B cell (primary cell): ENCODE results near the gene ANKRD44. TPM values are rescaled to one million over a fixed set of nuclear protein-coding genes. Genes with fewer than 3 reads are reported as not detected.
A peak's percentile ranks its signal among the peaks of the same experiment; 100 is the strongest.

Experiments
- ATAC-seq: fragments of 200-7000 bp; cut with Tn5 transposase; one replicate; pipeline ENCODE4 v1.10.0; 2021; ENCODE audit warnings: low read depth, mild to moderate bottlenecking, moderate number of reproducible peaks, moderate library complexity
- CTCF ChIA-PET: fragments of 350-600 bp; sonication (Branson Sonifier 250); formaldehyde crosslinking; loops from one replicate; lab custom pipeline; 2021; ENCODE audit warnings: antibody characterized with exemption, inconsistent platforms; lab: Charles Lee
- POLR2A ChIA-PET: fragments of 350-600 bp; sonication (Branson Sonifier 250); formaldehyde crosslinking; loops from one replicate; lab custom pipeline; 2021; ENCODE audit warnings: antibody characterized with exemption; lab: Charles Lee
- DNase-seq: peaks from one replicate; pipeline ENCODE4 v3.0.0; 2013
- H2AFZ ChIP-seq: 2 replicates; pipeline ENCODE4 v1.6.1; 2012; ENCODE audit warnings: mild to moderate bottlenecking, low read depth, low read length; ENCODE audit not compliant: insufficient read depth, poor library complexity, severe bottlenecking
- H3K27ac ChIP-seq, 2 donors: 1 replicate in 1 of 2; 2 replicates in 1 of 2; pipeline ENCODE4 v1.5.1; 2012 to 2013; ENCODE audit warnings: low read length in 2 of 2, mild to moderate bottlenecking in 2 of 2, moderate library complexity in 1 of 2
- H3K27me3 ChIP-seq, 4 experiments: fragments of 200-600 bp in 1 of 4; sonication (generic) in 1 of 4; replicated peaks in 1 of 4; 1 replicate in 2 of 4; 2 replicates in 2 of 4; pipeline versions ENCODE4 v1.6.1 to v1.7.0; 2013 to 2016; ENCODE audit warnings: low read length in 3 of 4, mild to moderate bottlenecking in 2 of 4, mixed read lengths in 1 of 4, moderate library complexity in 1 of 4; ENCODE audit not compliant: insufficient read depth in 4 of 4, control insufficient read depth in 3 of 4; ENCODE audit errors: control extremely low read depth in 1 of 4
- H3K36me3 ChIP-seq, 2 experiments: replicated peaks in 1 of 2; 1 replicate in 1 of 2; 2 replicates in 1 of 2; pipeline versions ENCODE4 v1.6.1 to v1.7.1; 2013; ENCODE audit warnings: low read length in 1 of 2; ENCODE audit not compliant: insufficient read depth in 2 of 2, control insufficient read depth in 1 of 2; ENCODE audit errors: control extremely low read depth in 1 of 2, extremely low read depth in 1 of 2
- H3K4me1 ChIP-seq, 2 donors: fragments of 200-600 bp in 1 of 2; sonication (generic) in 1 of 2; 1 replicate in 1 of 2; 2 replicates in 1 of 2; pipeline versions ENCODE4 v1.5.1 to v1.6.1; 2013 to 2017; ENCODE audit warnings: low read length in 2 of 2; ENCODE audit not compliant: control insufficient read depth in 2 of 2, insufficient read depth in 2 of 2
- H3K4me2 ChIP-seq: replicated peaks from 2 replicates; pipeline ENCODE3; 2012; ENCODE audit warnings: mild to moderate bottlenecking, low read depth, low read length; ENCODE audit not compliant: poor library complexity, severe bottlenecking
- H3K4me3 ChIP-seq, 5 experiments: fragments of 200-600 bp in 1 of 5; sonication (generic) in 1 of 5; 1 replicate in 3 of 5; 2 replicates in 2 of 5; pipeline versions ENCODE4 v1.5.1 to v1.7.0; 2011 to 2016; ENCODE audit warnings: low read length in 4 of 5, mild to moderate bottlenecking in 4 of 5, low read depth in 2 of 5, control low read depth in 1 of 5, moderate library complexity in 1 of 5; ENCODE audit not compliant: insufficient read depth in 1 of 5; ENCODE audit errors: control extremely low read depth in 1 of 5, extremely low read depth in 1 of 5
- H3K79me2 ChIP-seq: fragments of 200-600 bp; sonication (generic); one replicate; pipeline ENCODE4 v1.6.0; 2016; ENCODE audit warnings: low read length; ENCODE audit not compliant: control insufficient read depth, insufficient read depth
- H3K9ac ChIP-seq: fragments of 200-600 bp; sonication (generic); 2 replicates; pipeline ENCODE4 v1.6.1; 2017; ENCODE audit warnings: mild to moderate bottlenecking, low read length, moderate library complexity
- H3K9me3 ChIP-seq, 3 donors: one replicate each; pipeline versions ENCODE4 v1.6.1 to v1.7.1; 2013; ENCODE audit warnings: low read length in 2 of 3; ENCODE audit not compliant: control insufficient read depth in 2 of 3, insufficient read depth in 1 of 3; ENCODE audit errors: control extremely low read depth in 1 of 3
- H4K20me1 ChIP-seq: 2 replicates; pipeline ENCODE4 v1.6.0; 2012; ENCODE audit warnings: mild to moderate bottlenecking, low read length; ENCODE audit not compliant: insufficient read depth, control insufficient read depth, poor library complexity, severe bottlenecking
- H3K27ac Mint-ChIP-seq: one replicate; pipeline ENCODE4 v1.8.0; 2021; ENCODE audit warnings: mixed read lengths
- H3K27me3 Mint-ChIP-seq: one replicate; pipeline ENCODE4 v1.8.0; 2021; ENCODE audit warnings: mixed read lengths
- H3K4me1 Mint-ChIP-seq: one replicate; pipeline ENCODE4 v1.8.0; 2021; ENCODE audit warnings: mixed read lengths
- H3K4me3 Mint-ChIP-seq: one replicate; pipeline ENCODE4 v1.8.0; 2021; ENCODE audit warnings: mixed read lengths
- H3K9me3 Mint-ChIP-seq: one replicate; pipeline ENCODE4 v1.8.0; 2022; ENCODE audit warnings: mixed read lengths; ENCODE audit not compliant: insufficient read depth
- EZH2 ChIP-seq: IDR thresholded peaks from 2 replicates; pipeline ENCODE4 v1.6.1; 2012; ENCODE audit warnings: borderline replicate concordance, low read depth, mild to moderate bottlenecking, moderate library complexity, low read length; ENCODE audit not compliant: insufficient read depth, poor library complexity, severe bottlenecking
- WGBS: methylation state at CpG from one replicate; pipeline ENCODE4 v1.1.5; 2013; ENCODE audit warnings: missing lambda C conversion rate; ENCODE audit not compliant: insufficient coverage; 5-methylcytosine and 5-hydroxymethylcytosine counted together
- intact Hi-C: fragments of 100-400 bp; cut with micrococcal nuclease; formaldehyde crosslinking; loops from one replicate; pipeline ENCODE4 v1.10.0; 2022
- polyA plus RNA-seq: library from polyadenylated mRNA; depleted of rRNA; stranded (reverse); fragments of >200 nt; gene quantifications from 2 replicates; pipeline ENCODE4 v1.2.3, GENCODE V29; 2012
- total RNA-seq, 2 donors: library from RNA; stranded (reverse); fragments of 120-200 nt in 1 of 2; gene quantifications; 1 replicate in 1 of 2; 2 replicates in 1 of 2; pipeline versions ENCODE4 v1.2.3 to v1.2.4, GENCODE V29; 2013 to 2022
- TF ChIP-seq, protein P1 (sequence below): fragments of 200-600 bp; IDR thresholded peaks from one replicate; pipeline ENCODE4 v1.8.0; 2022; ENCODE audit warnings: antibody characterized with exemption, mild to moderate bottlenecking

Gene ANKRD44
- total and polyA plus RNA-seq, 2 donors (not counting 1 experiment from before 2014, with no cell fraction given): 92.6 to 457 TPM

DNA sequence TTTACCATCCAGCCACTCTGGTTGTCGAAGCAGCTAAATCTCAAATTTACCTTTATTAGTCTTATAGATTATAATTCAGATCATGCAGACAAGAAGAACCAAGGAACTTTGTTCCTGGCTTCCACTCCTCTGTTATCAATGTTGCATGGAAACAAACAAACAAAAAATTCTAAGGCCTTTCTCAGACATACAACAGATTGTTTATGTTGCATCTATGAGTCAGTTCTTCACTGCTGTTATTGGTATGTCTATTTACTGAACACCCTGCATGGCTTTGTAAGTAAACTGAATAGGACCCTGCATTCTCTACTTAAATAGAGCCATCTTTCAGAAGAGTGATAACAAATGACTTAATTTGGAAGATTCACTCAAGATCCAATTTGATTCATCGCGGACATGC lies 1.6 kb upstream of the ANKRD44 start:
- DNase-seq (no peak), ATAC-seq (no peak)
- H4K20me1 ChIP-seq: no peaks in the 10 kb centered on the region
- no peaks in the 10 kb centered on the region for H3K27me3 Mint-ChIP-seq
- H3K4me1 ChIP-seq: peaks cover 19 to 20% of the 10 kb centered on the region in 2 donors
- TF ChIP-seq EZH2: no peak
- TF ChIP-seq, protein P1, sequence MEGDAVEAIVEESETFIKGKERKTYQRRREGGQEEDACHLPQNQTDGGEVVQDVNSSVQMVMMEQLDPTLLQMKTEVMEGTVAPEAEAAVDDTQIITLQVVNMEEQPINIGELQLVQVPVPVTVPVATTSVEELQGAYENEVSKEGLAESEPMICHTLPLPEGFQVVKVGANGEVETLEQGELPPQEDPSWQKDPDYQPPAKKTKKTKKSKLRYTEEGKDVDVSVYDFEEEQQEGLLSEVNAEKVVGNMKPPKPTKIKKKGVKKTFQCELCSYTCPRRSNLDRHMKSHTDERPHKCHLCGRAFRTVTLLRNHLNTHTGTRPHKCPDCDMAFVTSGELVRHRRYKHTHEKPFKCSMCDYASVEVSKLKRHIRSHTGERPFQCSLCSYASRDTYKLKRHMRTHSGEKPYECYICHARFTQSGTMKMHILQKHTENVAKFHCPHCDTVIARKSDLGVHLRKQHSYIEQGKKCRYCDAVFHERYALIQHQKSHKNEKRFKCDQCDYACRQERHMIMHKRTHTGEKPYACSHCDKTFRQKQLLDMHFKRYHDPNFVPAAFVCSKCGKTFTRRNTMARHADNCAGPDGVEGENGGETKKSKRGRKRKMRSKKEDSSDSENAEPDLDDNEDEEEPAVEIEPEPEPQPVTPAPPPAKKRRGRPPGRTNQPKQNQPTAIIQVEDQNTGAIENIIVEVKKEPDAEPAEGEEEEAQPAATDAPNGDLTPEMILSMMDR: no peak
- H3K4me2 ChIP-seq: no peak overlapping the region
- no peaks in the 10 kb centered on the region for H3K9me3 Mint-ChIP-seq
- peaks cover 26% of the 10 kb centered on the region for H3K4me1 Mint-ChIP-seq
- H3K27me3 ChIP-seq: no peaks in the 10 kb centered on the region
- no peaks in the 10 kb centered on the region for H3K9me3 ChIP-seq
- ChIA-PET POLR2A (no interaction called here), CTCF (interaction anchor here (1.2 to 18.0 kb wide), 12 partner anchors 27 to 203 kb away, joined by 3 to 336 read pairs (median 8); no protein-coding TSS in a partner anchor)
- no peak overlapping the region for H3K27ac ChIP-seq
- H3K9ac ChIP-seq: no peak overlapping the region
- no peak overlapping the region for H3K27ac Mint-ChIP-seq
- WGBS: no CpG with 5 or more reads among the region's 3 CpGs
- H3K79me2 ChIP-seq: peaks cover 42% of the 10 kb centered on the region
- H3K36me3 ChIP-seq: no peaks in the 10 kb centered on the region
- intact Hi-C loops: no loop called here
- H3K4me3 ChIP-seq: no peak overlapping the region
- peak overlapping the region; percentile 82 for H2AFZ ChIP-seq
- no peak overlapping the region for H3K4me3 Mint-ChIP-seq

DNA sequence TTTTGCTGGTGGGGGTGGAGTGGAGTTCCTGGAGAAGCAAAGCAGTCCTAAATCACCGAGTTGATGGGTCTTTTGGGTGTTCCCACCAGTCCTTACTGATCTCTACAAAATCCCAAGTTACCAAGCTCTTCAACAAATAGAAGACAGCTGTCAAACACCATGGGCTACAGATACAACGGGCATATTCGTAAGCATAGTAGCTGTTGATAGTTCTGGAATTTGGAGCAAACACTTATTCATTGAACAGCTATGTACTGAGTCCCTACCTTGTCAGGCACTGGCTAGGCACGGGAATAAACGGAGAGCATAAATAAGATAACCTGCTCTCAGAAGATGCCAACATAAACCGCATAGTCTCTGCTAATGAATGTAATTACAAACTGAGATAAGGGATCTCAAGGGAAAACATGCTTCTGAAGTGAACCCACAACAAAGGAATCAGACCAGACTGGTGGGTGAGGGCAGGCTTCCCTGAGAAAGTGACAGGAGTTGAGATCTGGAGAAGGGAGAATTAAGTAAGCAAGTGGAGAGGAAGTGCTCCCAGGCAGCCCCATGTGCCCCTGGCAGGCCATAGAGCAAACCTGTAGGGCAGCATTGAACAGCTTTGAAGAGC lies 947 bp upstream of the ANKRD44 start:
- no peak for DNase-seq
- no peaks in the 10 kb centered on the region for H3K9me3 ChIP-seq
- no peak for ATAC-seq
- Mint-ChIP-seq H3K9me3 (no peaks in the 10 kb centered on the region), H3K4me3 (peak overlapping the region; percentile 84), H3K4me1 (peaks cover 33% of the 10 kb centered on the region), H3K27me3 (no peaks in the 10 kb centered on the region), H3K27ac (peak overlapping the region; percentile 90)
- POLR2A ChIA-PET: interaction anchor here (0.6 to 4.4 kb wide), 3 partner anchors 98 to 181 kb away, joined by 3 to 23 read pairs (median 4); no protein-coding TSS in a partner anchor
- peak overlapping the region; percentile 80 to 85 for H3K27ac ChIP-seq
- intact Hi-C loops: loop anchor here (2.0 kb wide), 2 partner anchors 113 to 181 kb away; no protein-coding TSS in a partner anchor
- no peaks in the 10 kb centered on the region for H3K27me3 ChIP-seq
- H3K79me2 ChIP-seq: peaks cover 49% of the 10 kb centered on the region
- CTCF ChIA-PET: interaction anchor here (0.7 to 18.0 kb wide), 21 partner anchors 16 to 203 kb away, joined by 3 to 336 read pairs (median 4); no protein-coding TSS in a partner anchor
- TF ChIP-seq, protein P1: no peak
- no peak for TF ChIP-seq EZH2
- H3K4me2 ChIP-seq: peak overlapping the region; percentile 83
- peaks cover 25 to 26% of the 10 kb centered on the region in 2 donors for H3K4me1 ChIP-seq
- peak overlapping the region; percentile 62 for H3K9ac ChIP-seq
- no peaks in the 10 kb centered on the region for H4K20me1 ChIP-seq
- peaks cover 1 to 2% of the 10 kb centered on the region in 2 experiments for H3K36me3 ChIP-seq
- H3K4me3 ChIP-seq: peak overlapping the region; percentile 36 to 56 (median 53)
- WGBS: no CpG with 5 or more reads among the region's 6 CpGs
- H2AFZ ChIP-seq: peak overlapping the region; percentile 82
